Measurements from ENCODE around the gene EIPR1. TPM values are rescaled to one million over a fixed set of nuclear protein-coding genes. Genes with fewer than 3 reads are reported as not detected.

Gene EIPR1
- total and polyA plus RNA-seq, 2 of the 13 experiments (the other 11 are each of a cell fraction or from before 2014, with no cell fraction given) = 70.0 to 96.3 TPM

DNA sequence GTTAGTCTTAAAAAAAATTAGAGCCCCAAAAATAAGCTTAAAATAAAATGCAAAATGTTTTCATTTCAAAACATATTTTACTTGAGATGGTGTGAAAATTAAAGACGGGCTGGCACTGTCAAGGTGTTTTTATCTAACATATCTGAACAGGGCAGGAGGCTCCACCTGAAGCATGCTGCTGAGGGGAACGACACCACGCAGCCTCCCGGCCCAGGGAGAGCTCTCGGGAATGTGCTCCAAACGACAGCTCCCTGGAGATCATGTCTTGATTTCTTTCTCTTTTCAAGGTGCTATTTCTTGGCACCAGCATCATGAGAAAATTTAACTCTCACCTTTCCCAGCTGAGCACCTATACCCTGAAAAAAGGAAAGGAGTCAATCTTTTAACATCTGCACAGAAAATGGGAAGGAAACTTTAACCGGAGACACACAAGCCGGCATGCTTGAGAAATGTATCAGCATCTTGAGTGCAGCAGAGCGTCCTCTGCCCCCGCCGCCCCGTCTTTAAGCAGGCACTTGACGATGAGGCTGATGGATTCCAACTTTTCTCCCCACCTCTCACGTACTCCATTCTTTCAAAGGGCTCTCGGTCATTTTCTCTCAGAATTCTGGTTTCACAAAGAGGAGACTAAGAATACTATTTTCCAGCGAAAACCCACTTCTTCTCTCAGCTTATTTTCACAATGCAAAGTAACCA is 56.6 kb downstream of the EIPR1 start:
- intact Hi-C loops (cut with micrococcal nuclease; ENCODE audit: unreplicated experiment) (no loop called here), in situ Hi-C loops (cut with HindIII; ENCODE audit: extremely low pct_ligation_motif_present, low pct_unique_long_range_greater_than_20kb) (no loop called here)
- Histone ChIP-seq H4K20me1 (ENCODE audit: insufficient read depth, low read length) (peaks cover 11% of the 10 kb centered on the region; the same call in 1 of the 2 replicates), H3K79me2 (ENCODE audit: insufficient read depth, low read length) (peaks cover 23% of the 10 kb centered on the region), H3K27me3 (ENCODE audit: control insufficient read depth in 1 of 2, insufficient read depth in 2 of 2, low read length in 2 of 2) (no peaks in the 10 kb centered on the region), H3K4me1 (ENCODE audit: insufficient read depth, low read length) (peaks cover 21% of the 10 kb centered on the region), H3K9me3 (ENCODE audit: low read length) (no peaks in the 10 kb centered on the region), H2AFZ (ENCODE audit: low read length) (no peak overlapping the region), H3K36me3 (replicated peaks in 1 of 2; ENCODE audit: control insufficient read depth in 1 of 2, insufficient read depth in 2 of 2, low read length in 2 of 2) (peaks cover 12 to 43% of the 10 kb centered on the region in 2 experiments), H3K4me2 (ENCODE audit: low read depth, low read length) (no peak overlapping the region), H3K9ac (ENCODE audit: insufficient read depth, low read depth, low read length) (no peak overlapping the region), H3K4me3 (replicated peaks in 1 of 3; ENCODE audit: insufficient read depth in 1 of 3, low read depth in 2 of 3, low read length in 3 of 3) (no peak overlapping the region), H3K27ac (ENCODE audit: extremely low read length, insufficient read depth, low read length) (no peak overlapping the region)
- FAIRE-seq = peak; percentile 34
- 93% methylated on average over 16 of the region's 16 CpGs for WGBS (ENCODE audit: low lambda C conversion rate)
- ChIA-PET POLR2A (no interaction called here), CTCF (ENCODE audit: low intra/inter-chr PET ratio, low total read pairs) (no interaction called here)
- DNase-seq (ENCODE audit: low spot score) = no peak
- no peak for ATAC-seq
- TSS peak; percentile 20 for BruUV-seq (replicated peaks)
- TF ChIP-seq FOSL1 (CRISPR knock-in tag; IDR thresholded peaks at IDR 0.05; ENCODE audit: borderline replicate concordance) (no peak), SYNCRIP (IDR thresholded peaks at IDR 0.05; ENCODE audit: insufficient read depth, low read depth, low read length) (no peak), ZBTB7B (CRISPR knock-in tag; IDR thresholded peaks at IDR 0.05) (no peak), LCORL (IDR thresholded peaks at IDR 0.05) (no peak), LCORL (CRISPR knock-in tag; IDR thresholded peaks at IDR 0.05) (no peak), GABPB1 (CRISPR knock-in tag; IDR thresholded peaks at IDR 0.05) (no peak), ZNF205 (CRISPR knock-in tag; IDR thresholded peaks at IDR 0.05) (no peak), ZNF816 (CRISPR knock-in tag; IDR thresholded peaks at IDR 0.05; ENCODE audit: borderline replicate concordance) (no peak), ZNF333 (CRISPR knock-in tag; IDR thresholded peaks at IDR 0.05; ENCODE audit: borderline replicate concordance) (no peak)
- TF ChIP-seq, protein P1, sequence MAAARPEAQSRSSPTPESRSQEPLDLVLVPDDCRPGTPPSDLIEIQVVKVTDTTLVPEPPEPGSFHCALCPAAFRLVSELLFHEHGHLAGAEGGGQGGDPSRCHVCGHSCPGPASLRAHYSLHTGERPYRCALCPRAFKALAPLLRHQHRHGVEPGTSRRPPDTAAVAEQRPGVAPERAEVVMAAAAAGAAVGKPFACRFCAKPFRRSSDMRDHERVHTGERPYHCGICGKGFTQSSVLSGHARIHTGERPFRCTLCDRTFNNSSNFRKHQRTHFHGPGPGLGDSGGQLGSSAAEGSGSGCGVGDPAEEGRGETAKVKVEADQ (CRISPR knock-in tag; IDR thresholded peaks at IDR 0.05; ENCODE audit: borderline replicate concordance) = no peak
- TF ChIP-seq, protein P2, sequence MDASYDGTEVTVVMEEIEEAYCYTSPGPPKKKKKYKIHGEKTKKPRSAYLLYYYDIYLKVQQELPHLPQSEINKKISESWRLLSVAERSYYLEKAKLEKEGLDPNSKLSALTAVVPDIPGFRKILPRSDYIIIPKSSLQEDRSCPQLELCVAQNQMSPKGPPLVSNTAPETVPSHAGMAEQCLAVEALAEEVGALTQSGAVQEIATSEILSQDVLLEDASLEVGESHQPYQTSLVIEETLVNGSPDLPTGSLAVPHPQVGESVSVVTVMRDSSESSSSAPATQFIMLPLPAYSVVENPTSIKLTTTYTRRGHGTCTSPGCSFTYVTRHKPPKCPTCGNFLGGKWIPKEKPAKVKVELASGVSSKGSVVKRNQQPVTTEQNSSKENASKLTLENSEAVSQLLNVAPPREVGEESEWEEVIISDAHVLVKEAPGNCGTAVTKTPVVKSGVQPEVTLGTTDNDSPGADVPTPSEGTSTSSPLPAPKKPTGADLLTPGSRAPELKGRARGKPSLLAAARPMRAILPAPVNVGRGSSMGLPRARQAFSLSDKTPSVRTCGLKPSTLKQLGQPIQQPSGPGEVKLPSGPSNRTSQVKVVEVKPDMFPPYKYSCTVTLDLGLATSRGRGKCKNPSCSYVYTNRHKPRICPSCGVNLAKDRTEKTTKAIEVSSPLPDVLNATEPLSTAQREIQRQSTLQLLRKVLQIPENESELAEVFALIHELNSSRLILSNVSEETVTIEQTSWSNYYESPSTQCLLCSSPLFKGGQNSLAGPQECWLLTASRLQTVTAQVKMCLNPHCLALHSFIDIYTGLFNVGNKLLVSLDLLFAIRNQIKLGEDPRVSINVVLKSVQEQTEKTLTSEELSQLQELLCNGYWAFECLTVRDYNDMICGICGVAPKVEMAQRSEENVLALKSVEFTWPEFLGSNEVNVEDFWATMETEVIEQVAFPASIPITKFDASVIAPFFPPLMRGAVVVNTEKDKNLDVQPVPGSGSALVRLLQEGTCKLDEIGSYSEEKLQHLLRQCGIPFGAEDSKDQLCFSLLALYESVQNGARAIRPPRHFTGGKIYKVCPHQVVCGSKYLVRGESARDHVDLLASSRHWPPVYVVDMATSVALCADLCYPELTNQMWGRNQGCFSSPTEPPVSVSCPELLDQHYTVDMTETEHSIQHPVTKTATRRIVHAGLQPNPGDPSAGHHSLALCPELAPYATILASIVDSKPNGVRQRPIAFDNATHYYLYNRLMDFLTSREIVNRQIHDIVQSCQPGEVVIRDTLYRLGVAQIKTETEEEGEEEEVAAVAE (CRISPR knock-in tag; IDR thresholded peaks at IDR 0.05; ENCODE audit: borderline replicate concordance) = no peak

All from HepG2 (cell line).